ENCODE data around the gene VPS37C.

DNA sequence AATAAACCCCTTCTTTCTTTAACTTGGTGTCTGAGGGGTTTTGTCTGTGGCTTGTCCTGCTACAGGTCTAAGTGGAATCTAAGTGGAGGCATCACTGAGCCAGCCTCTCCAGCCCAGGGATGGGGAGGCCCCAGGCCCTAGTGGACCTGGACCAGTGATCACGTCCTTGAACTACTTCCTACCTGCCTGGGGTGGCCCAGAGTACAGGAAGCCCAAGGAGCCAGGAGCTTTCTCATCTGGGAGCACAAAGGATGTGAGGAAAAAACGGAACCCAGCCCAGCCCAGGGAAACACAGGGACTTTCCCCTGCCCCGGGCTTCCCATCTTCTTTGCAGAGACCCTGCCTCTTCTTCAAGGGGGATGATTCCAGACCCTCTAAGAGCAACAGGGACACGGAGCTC lies 62.4 kb downstream of the VPS37C start:
- TF ChIP-seq, protein P1, sequence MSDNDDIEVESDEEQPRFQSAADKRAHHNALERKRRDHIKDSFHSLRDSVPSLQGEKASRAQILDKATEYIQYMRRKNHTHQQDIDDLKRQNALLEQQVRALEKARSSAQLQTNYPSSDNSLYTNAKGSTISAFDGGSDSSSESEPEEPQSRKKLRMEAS (IDR thresholded peaks at IDR 0.05): no peak
- no peak for TF ChIP-seq CTCF (IDR thresholded peaks at IDR 0.05; ENCODE audit: low read depth, low read length, missing input control)
- no peak for TF ChIP-seq RAD21 (IDR thresholded peaks at IDR 0.05)
- no peak for TF ChIP-seq YY1 (IDR thresholded peaks at IDR 0.05)
- no peak for TF ChIP-seq REST (IDR thresholded peaks at IDR 0.05)
- TF ChIP-seq ZBTB33 (IDR thresholded peaks at IDR 0.05): no peak
- no peak for TF ChIP-seq TAF1 (conservative IDR thresholded peaks at IDR 0.05)
- TF ChIP-seq EGR1 (IDR thresholded peaks at IDR 0.05; ENCODE audit: low read depth in 2 of 2): no peak
- TF ChIP-seq FOXA1 (IDR thresholded peaks at IDR 0.05): no peak
- no peak for TF ChIP-seq GABPA (IDR thresholded peaks at IDR 0.05 in 1 of 2, conservative IDR thresholded peaks at IDR 0.05 in 1 of 2)
- no peak for TF ChIP-seq SP1 (IDR thresholded peaks at IDR 0.05)
